DMS 273 (cell line): ENCODE data around the gene CDRT4.

Experiments used
- DNase-seq: peaks from one replicate; lab custom pipeline; 2025; ENCODE audit not compliant: unreplicated experiment; lab: John Stamatoyannopoulos, UW

CDRT4 gene

DNA sequence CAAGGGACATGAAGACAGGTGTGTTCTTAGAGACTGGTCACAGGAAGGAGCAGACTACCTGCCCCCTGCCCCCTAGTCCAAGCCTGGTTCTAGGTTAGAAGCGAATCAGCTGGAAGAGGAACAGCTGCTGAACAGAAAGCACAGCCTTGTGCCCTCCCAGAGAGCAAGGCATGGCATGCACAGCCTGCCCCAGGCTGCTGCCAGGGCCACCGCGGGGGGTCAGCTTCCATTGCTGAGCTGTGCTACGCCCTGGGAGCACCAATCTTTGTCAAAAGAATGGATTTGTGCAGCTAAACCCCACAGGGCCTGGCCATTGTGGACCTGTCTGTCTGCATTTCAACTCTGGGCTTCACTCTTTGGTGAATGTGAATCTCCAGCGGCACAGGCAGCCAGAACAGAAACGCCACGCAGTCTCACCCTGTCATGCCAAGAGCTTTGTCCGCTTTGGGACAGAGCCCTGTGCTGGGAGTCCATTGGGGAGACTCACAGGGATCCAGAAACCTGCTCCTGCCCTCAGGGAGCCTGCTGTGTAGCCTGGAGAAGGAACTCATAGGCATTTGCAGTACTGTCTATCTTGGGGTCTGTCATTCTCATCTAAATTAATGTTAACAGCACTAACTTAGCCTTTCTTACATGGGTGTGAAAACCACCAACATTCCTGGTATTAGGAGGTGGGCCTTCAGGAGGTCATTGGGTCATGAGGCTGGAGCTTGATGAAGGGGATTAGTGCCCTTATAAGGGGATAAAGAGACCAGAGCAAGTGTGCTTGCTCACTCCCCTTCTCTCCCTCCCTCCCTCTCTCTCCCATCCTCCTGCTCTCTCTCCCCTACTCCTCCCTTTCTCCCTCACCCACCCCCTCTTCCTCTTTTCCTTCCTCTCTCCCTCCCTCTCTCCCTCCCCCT is 25.6 kb upstream of the CDRT4 start:
- DNase-seq: peak; percentile 14

DNA sequence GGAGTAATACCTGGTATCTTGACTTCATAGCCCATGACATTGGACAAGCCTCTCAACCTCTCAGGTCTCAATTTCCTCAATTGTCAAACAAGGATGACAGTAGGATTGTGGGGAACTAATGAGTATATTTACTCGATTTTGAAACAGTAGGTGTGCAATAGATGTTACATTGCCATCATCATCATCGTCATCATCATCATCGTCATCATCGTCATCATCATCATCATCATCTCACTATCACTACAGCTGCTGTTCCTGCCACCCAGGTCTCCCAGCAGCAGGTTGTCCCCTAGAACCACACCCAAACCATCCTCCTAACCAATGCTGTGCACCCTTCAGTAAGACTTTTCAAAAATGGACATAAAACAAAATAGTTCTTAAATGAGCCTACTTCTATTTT is 24.8 kb upstream of the CDRT4 start:
- no peak for DNase-seq

DNA sequence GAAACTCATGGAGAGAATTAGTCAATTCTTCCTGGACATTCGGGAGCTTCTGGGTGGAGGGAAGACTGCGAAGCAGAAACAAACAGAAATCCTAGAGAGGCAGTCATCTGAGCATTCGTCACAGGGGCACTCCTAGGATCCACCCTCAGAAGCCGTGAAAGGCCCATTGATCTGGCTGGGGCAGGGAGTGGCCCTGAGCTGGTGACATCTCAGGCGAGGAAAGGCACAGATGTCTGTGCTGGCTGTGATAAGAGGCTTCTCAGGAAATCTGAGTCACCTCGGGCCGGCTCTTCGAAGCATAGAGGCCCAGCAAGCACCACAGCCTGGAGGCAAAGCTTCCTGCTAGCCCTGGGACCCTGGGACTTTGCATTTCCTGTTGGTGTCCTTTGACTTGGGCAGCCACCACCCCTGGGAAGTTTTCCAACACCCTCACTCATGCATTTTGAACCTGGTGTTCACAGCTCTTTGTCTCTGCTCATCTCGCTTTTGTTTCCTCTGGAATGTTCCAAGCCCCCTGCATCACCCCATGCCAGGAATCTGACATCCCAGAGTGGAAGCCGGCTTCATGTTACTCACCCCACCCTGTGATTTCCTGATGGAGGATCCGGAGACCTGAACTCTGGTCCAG is 23.3 kb upstream of the CDRT4 start:
- DNase-seq: no peak

DNA sequence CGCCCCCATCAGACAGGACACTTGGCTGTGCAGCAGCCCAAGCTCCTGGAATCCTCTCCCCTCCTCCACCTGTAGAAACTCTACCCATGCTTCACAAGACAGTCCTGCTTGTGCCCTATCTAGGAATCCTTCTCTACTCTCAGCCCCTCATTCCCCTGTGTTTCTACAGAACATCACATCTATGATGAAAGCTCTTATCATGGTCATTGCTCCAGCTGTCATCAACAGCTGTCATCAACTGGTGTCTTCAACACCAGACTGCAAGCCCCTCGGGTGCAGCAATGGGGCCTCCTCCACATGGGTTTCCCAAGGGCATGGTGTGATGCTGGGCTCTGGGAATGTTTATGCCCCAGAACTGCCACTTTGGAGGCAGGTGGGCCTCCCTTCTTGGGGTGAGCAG is 21.1 kb upstream of the CDRT4 start:
- DNase-seq: peak; percentile 6

DNA sequence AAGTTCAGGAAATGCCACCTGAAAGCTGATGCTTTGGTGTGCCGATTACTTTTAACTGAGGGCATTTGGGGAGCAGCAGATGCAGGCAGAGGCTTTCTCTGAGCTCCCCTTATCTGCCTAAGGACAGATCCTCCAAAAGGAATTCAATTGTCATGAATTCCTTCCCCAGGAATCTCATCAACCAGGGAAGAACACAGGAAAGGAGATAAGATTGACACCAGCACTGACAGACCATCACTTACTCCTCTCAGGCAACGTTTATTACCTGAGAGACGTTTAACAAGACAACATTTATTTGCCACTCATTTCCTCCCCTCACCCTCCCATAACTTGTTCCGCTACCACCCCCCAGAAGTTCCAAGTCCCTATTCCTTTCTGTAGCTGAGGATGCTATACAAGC is 17.6 kb upstream of the CDRT4 start:
- DNase-seq: no peak

DNA sequence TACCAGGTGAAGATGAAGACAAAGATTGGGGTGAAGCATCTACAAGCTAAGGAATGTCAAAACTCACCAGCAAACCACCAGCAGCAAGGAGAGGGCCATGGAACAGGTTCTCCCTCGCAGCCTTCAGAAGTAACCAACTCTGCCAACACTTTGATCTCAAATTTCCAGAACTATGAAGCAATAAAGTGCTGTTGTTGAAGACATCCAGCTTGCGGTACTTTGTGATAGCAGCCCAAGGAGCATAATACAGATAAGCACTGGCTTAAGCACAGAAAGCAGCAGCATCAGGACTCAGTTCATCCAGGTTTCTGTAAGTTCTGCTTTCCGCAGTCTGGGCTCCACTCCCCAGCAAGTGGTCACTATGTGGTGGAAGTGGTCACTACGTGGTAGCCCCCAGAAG is 16.0 kb upstream of the CDRT4 start:
- DNase-seq: no peak

DNA sequence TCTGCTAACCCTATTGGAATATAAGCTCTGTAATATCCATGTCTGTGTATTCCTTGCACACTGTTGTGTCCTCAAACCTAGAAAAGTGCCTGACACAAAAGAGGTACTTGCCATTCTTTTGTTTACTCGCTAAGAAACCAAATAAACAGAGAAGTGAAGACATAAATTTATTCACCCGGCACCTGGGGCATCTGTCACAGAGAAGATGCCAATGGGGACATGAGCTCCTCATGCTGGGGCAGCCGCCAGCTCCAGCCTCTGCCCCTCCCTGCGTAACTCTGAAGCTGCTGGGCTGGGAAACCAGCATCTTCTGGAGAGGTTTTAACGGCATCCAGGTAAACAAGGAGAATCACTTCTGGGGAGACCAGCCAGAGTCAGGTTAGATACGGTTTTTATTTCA is 15.1 kb upstream of the CDRT4 start:
- no peak for DNase-seq

DNA sequence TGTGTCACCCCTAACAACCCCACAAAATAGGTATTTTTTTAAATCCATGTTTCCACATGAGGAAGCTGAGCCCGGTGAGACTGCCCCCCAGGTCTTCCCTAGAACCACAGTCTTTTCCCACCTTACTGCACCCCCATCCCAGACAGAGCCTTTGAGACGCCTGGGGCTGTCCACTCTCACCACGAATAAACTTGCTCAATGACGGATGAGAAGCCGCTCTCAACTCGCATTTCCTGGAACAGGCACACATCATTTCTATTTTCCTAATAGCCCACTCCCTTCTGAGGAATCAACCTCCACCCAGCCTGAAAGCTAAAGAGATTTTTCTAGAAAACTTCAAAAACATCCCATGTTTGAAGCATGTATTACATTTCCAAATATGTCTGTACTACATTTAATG is 14.1 kb upstream of the CDRT4 start:
- DNase-seq: no peak

DNA sequence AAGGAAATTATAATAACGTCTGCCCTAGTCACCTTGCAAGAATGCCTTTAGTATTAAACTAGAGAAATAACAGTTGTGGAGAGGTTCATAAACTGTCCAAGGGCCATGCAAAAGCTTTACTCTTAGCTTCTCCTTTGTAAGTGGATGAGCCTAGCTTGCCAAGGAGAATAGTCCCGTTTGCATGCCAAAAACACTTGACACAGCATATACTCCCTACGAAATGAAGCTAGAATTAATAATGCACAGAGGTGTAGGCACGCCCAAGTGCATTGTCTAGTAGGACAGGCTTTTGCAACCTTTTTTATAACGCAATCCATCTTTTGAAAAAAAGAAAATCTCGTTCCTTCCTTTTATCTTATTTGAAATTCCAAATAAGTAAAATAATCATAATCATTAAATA is 12.8 kb upstream of the CDRT4 start:
- no peak for DNase-seq

DNA sequence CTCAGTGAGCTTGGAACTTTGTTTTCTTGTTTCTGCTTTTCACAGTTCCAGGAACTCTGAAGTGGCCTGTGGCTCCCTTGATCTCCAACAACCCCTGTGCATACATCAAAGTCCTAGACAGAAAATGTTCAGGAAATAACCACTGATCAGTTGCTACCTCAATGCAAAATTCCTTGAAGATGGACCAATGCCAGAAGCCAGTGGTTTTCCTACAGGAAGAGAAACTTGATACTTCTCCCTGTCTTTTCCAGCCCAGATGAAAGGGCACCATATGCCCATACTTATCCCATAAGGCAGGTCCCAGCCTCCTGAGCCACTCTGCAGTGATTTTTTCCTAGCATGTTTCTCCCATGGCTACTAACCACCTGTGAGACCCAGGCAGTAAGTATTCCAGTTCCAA is 12.3 kb upstream of the CDRT4 start:
- DNase-seq: peak; percentile 76

DNA sequence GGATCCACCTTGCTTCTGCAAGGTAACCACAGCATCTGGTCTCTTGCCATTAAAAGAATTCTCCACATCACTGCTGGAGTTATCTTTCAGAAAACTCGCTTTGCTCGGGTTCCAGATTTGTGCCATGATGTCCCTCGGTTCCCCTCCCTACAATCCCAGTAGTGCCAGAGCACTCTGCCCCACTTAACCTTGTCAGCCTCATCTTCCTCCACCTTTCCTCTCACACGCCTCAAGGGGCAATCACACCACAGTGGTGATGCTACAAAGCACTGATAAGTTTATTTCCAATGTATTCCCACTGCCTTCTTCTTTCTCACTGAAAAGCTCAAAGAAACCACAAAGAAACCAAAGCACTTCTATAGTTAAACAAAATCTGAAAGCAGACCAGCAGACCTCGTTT is 11.4 kb upstream of the CDRT4 start:
- DNase-seq: no peak

DNA sequence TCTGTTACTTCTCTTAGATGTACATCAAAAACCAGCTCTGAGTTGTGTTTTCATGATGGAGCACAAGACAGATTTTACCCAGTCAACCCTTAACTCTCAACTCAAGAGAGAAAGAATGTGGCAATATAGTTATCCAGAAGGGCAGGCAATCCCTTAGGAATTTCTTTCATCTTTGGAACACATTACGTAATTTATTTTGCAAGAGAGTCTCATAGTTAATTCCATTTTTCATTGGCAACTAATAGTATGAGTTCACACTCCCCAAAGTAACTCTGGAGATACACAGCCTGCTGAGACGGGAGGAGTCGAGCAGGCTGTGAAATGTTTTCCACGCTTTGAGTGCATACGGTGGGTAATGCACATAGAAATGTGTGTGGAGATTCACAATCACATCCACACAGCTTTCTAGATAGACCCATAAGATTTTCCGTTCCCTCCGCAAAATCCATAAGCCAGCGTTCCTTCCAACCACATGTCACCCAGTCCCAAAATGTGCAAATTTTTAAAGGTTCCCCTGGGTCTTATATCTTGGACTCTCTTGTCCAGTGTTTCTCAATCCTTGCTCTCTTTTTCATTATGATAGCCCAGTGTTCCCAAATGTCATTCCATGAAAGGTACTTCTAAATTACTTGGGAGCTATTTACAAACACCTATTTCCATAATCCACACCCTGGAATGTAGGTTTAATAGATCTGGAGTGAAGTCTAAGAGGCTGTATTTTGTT is 8.4 kb upstream of the CDRT4 start:
- DNase-seq: no peak

DNA sequence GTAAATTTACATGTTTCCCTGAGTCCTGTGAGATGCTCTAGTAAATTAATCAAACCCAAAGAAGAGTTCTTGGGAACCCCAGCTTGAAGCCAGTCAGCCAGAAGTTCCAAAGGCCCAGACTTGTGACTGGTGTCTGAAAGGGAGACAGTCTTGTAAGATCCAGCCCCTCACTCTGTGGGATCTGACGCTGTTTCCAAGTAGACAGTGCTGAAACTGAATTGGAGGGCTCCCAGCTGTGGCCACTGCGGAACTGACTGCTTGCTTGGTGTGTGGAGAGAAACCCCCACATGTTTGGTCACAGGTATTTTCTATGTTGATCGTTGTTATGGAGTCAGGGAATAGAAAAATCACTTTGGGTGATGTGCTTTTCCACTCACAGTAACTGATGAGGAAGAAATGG is 5.5 kb upstream of the CDRT4 start:
- no peak for DNase-seq

DNA sequence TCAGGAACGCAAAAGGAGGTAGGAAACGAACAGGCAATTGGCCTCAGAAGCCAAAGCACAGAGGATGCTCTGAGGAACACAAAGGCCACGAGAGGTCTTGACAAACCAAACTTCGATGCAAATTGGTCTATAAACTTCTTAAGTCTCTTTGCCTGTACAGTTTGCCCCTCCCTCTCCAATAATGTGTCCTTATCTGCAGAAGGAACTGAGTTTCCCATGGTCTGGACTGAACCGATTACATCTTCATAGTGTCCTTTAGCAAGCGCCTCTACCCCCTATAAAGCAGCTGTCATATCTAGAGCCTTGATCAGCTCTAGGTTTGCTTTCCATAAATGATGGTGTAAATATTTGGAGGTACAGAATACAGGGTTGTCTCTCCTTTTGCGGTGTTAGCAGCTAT is 3.1 kb upstream of the CDRT4 start:
- no peak for DNase-seq

DNA sequence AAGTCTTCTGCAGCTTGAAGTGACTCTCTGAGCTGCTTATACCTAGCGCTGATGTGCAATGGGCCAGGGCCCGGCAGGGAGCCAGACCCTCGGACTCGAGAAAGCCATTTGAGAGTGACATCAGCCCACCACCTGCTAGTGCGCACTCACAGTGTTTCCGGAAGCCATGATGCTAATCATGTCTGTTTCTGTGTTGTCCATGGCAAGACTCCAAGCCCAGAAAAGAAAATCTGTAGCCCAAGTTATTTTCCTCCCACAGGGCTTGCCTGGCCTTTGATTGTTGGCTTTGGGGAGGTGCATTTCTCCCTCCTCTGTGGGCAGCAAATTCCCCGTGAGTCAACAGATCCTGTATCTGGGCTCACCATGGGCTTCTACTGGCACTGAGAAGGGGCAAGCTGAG is 1.8 kb upstream of the CDRT4 start:
- DNase-seq: peak; percentile 3

DNA sequence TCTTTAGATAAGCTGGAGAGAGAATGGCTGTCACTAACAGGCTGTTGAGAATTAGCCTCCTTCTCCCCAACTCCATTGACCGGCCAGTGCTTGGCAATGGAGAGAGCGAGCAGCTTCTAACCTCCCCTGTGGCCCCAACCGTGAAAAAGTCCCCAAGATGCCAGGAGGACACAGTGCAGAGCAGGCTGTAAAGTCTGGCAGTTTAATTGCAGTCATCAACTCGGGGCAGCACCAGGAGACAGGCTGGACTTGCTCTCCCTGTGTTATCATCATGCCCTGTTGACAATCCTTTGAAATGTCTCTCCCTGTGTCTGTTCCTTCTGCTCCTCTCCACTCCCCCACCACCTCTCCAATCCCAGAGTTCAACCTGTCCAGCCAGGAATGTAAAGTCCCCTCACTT is 705 bp upstream of the CDRT4 start:
- DNase-seq: no peak

DNA sequence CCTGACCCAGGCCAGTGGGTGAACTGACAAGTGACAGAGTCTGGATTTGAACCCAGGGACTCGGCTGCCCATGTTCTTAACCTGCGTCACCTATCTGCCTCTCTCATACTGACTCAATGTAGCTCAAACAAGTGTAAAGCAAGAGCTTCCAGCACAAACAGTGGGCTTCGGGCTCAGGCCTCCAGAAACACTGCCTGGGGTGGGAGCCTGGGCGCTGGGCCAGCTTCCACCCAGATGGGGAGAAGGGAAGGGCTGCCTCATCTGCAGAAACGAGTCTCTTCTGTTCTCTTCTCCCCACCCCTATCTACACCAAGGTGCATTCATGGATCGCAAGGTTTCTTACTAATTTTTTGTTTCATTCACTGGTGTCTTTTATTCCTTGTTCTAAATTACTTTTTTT is 1.3 kb downstream of the CDRT4 start:
- peak; percentile 35 for DNase-seq

DNA sequence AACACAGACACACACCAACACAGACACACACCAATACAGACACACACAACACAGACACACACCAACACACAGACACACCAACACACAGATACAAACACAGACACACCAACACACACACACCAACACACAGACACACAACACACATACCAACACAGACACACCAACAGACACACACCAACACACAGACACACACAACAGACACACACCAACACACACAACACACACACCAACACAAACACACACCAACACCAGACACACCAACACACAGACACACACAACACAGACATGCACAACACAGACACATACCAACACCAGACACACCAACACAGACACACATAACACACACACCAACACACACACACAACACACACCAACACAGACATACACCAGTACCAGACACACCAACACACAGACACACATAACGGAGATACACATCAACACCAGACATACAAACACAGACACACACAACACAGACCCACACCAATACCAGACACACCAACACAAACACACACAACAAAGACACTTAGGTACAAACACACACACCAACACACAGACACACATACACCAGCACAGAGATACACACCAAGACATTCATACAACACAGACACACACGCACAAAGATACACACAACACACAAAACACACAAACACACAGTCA is 2.2 kb downstream of the CDRT4 start:
- DNase-seq: no peak

DNA sequence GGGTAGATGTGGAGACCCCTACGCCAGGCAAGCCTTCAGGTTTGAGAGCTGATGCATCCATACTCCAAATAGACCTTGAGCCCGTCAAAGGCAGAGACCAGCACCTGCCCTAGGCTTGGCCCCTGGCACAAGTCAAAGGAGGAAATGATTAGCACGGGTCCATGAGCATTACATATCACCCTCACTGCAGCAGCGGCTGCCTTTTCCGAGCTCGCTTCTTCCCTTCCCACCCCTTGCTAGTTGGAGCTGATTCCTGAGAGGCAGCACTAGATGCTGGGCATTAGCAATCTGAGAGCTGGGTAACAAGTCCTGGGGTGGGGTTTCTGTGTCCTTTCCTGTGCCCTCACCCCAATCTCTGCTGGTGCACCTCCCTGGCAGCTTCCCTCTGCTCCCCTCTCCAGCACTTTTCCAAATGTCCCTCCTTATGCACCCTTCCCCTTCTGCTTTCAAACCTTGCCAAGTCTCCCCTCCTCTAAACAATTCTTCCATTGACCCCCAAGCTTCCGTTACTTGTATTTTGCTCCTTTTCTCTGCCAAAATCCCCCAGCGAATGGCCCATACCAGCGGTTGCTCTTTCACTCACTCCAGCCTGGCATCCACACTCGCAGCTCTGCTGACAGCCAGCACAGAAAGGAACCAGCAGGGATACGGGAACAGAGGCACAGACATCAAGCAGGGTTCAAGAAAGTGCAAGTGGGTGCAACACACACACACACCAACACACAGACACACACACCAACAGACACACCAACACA is 3.0 kb downstream of the CDRT4 start:
- peak; percentile 30 for DNase-seq

DNA sequence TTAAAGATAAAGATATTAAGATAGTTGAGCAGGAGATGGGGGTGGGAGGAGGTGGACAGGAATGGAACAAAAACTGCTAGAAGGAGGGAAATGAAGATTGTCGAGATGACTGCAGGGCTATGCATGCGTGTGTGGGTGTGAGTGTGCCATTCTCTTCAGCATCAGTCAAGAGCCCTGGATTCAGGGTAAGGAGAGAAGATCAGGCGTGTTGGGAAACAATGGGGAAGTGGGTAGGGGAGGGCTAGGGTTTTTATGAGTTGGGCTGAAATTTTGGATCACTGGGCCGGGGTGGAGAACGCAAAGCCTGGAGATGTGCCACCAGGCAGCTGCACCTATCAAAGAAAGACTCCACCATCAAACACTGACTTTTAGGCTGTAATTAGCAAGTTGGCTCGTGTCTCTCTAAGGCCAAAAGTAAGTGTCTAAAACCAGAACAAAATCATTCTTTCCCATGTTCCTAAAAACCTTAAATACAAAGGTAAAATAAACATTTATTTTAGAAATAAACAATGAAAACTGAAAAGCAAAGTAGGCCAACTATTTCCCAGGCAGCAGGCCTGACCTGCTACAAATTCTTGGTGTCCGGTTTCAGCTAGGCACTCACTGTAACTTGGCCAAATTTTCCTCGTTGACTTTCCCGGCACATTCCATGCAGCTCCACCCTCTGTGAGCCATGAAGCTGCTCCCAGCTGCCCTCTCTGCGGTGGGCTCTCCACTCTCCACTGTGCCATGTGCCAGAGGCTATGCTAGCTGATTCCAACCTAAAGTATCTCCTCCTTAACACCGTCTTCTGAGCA is 4.2 kb downstream of the CDRT4 start:
- peak; percentile 69 for DNase-seq
